ENCODE measurements around the gene TTC9B. TPM values are rescaled to one million over a fixed set of nuclear protein-coding genes. Genes with fewer than 3 reads are reported as not detected.

Gene TTC9B
- total RNA-seq, 2 experiments from 2014 or later, result not detected

DNA sequence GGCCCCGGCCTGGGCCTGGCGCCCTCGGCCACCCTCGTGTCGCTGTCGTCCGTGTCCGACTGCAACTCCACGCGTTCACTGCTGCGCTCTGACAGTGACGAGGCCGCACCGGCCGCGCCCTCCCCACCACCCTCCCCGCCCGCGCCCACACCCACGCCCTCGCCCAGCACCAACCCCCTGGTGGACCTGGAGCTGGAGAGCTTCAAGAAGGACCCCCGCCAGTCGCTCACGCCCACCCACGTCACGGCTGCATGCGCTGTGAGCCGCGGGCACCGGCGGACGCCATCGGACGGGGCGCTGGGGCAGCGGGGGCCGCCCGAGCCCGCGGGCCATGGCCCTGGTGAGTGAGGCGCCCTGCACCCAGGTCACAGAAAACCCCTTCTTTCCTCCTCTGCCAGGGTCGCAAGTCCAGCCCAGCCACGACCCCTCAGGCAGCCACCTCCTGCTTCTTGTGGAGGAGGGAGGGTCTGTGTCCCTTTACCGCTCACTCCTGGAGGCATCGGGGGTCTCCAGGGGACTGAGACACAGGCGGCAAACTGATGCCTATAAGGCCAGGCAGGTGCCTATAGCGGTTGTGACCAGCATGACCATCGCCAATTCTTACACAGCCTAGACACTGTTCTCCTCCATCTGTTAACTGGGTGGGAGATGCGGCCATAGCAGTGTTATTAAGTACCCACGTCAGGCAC, 4.2 kb downstream of the TTC9B start:
- Mint-ChIP-seq H3K4me1 (peaks cover 7% of the 10 kb centered on the region), H3K36me3 (ENCODE audit: low read depth) (no peaks in the 10 kb centered on the region), H3K27ac (no peak overlapping the region), H3K27me3 (peaks cover 22% of the 10 kb centered on the region), H3K9me3 (no peaks in the 10 kb centered on the region), H3K4me3 (no peak overlapping the region)
- ChIA-PET CTCF (no interaction called here), POLR2A (no interaction called here)
- no peak for DNase-seq

DNA sequence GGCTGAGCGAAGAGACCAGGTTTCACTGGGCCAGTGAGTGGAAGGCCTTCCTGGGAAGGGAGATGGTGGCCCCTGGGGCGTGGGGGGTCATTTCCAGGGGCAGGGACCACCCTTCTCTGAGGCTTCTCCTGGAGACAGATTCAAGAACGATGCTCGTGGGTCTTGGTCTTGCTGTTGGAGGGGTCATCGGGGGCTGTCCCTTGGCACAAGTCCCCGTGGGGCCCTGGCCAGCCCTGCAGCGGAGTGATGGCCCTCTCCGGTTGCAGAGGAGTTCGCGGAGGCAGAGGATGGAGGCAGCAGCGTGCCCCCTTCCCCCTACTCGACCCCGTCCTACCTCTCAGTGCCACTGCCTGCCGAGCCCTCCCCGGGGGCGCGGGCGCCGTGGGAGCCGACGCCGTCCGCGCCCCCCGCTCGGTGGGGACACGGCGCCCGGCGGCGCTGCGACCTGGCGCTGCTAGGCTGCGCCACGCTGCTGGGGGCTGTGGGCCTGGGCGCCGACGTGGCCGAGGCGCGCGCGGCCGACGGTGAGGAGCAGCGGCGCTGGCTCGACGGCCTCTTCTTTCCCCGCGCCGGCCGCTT, 4.8 kb downstream of the TTC9B start:
- Mint-ChIP-seq H3K27ac (no peak overlapping the region), H3K27me3 (peaks cover 16% of the 10 kb centered on the region), H3K36me3 (ENCODE audit: low read depth) (no peaks in the 10 kb centered on the region), H3K9me3 (no peaks in the 10 kb centered on the region), H3K4me1 (peaks cover 5% of the 10 kb centered on the region), H3K4me3 (no peak overlapping the region)
- POLR2A ChIA-PET, result no interaction called here
- CTCF ChIA-PET, result no interaction called here
- no peak for DNase-seq

- no peaks in the 10 kb centered on the region for H3K9me3 Mint-ChIP-seq
- H3K4me1 Mint-ChIP-seq, result no peaks in the 10 kb centered on the region
- no peak overlapping the region for H3K27ac Mint-ChIP-seq
- no peak overlapping the region for H3K4me3 Mint-ChIP-seq
- no peak for DNase-seq
- POLR2A ChIA-PET, result no interaction called here
- no peaks in the 10 kb centered on the region for H3K36me3 Mint-ChIP-seq (ENCODE audit: low read depth)
- peaks cover 1% of the 10 kb centered on the region for H3K27me3 Mint-ChIP-seq
- CTCF ChIA-PET, result interaction anchor here (0.6 kb wide), 2 partner anchors 21 to 98 kb away, joined by 3 to 6 read pairs; no protein-coding TSS in a partner anchor
Measured at GRCh38 chr19:40210889-40211288, 7.3 kb downstream of the TTC9B start.

GRCh38 chr19:40208602-40209001, 9.6 kb downstream of the TTC9B start:
- Mint-ChIP-seq H3K27ac (no peak overlapping the region), H3K4me3 (no peak overlapping the region), H3K9me3 (no peaks in the 10 kb centered on the region), H3K4me1 (no peaks in the 10 kb centered on the region), H3K27me3 (no peaks in the 10 kb centered on the region), H3K36me3 (ENCODE audit: low read depth) (no peaks in the 10 kb centered on the region)
- ChIA-PET CTCF (no interaction called here), POLR2A (no interaction called here)
- DNase-seq, result no peak

DNA sequence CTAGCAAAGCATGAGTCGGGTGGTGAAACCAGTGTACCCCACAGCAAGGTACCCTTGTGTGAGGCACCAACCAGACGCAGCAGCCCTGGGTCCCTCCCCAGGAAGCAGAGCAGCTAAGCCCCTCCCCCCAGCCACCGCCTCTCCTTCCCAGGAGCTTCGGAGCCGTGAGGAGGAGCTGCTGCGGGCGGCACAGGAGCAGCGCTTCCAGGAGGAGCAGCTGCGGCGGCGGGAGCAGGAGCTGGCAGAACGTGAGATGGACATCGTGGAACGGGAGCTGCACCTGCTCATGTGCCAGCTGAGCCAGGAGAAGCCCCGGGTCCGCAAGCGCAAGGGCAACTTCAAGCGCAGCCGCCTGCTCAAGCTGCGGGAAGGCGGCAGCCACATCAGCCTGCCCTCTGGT, 12.4 kb downstream of the TTC9B start:
- Mint-ChIP-seq H3K27me3 (no peaks in the 10 kb centered on the region), H3K9me3 (no peaks in the 10 kb centered on the region), H3K4me1 (no peaks in the 10 kb centered on the region), H3K36me3 (ENCODE audit: low read depth) (no peaks in the 10 kb centered on the region), H3K27ac (no peak overlapping the region), H3K4me3 (no peak overlapping the region)
- CTCF ChIA-PET, result interaction anchor here (0.8 to 1.4 kb wide), 2 partner anchors 12 to 16 kb away, joined by 3 to 5 read pairs; no protein-coding TSS in a partner anchor
- no peak for DNase-seq
- POLR2A ChIA-PET, result no interaction called here

DNA sequence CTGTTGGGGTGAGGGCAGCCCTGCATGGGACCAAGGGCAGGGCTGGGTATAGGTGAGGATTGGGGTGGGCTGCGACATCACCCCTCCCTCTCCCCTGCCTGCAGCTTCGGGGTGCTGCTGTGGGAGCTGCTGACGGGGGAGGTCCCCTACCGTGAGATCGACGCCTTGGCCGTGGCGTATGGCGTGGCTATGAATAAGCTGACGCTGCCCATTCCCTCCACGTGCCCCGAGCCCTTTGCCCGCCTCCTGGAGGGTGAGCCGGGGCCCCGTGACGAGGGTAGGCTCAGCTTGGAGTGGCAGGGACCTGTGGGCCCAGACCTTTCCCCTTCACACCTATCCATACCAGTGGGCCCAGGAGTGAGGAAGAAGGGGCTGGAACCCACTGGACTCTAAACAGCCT, 13.8 kb downstream of the TTC9B start:
- no peak overlapping the region for H3K27ac Mint-ChIP-seq
- no peaks in the 10 kb centered on the region for H3K36me3 Mint-ChIP-seq (ENCODE audit: low read depth)
- H3K9me3 Mint-ChIP-seq, result no peaks in the 10 kb centered on the region
- no peaks in the 10 kb centered on the region for H3K27me3 Mint-ChIP-seq
- no peaks in the 10 kb centered on the region for H3K4me1 Mint-ChIP-seq
- no peak overlapping the region for H3K4me3 Mint-ChIP-seq
- no peak for DNase-seq
- ChIA-PET POLR2A (no interaction called here), CTCF (no interaction called here)

DNA sequence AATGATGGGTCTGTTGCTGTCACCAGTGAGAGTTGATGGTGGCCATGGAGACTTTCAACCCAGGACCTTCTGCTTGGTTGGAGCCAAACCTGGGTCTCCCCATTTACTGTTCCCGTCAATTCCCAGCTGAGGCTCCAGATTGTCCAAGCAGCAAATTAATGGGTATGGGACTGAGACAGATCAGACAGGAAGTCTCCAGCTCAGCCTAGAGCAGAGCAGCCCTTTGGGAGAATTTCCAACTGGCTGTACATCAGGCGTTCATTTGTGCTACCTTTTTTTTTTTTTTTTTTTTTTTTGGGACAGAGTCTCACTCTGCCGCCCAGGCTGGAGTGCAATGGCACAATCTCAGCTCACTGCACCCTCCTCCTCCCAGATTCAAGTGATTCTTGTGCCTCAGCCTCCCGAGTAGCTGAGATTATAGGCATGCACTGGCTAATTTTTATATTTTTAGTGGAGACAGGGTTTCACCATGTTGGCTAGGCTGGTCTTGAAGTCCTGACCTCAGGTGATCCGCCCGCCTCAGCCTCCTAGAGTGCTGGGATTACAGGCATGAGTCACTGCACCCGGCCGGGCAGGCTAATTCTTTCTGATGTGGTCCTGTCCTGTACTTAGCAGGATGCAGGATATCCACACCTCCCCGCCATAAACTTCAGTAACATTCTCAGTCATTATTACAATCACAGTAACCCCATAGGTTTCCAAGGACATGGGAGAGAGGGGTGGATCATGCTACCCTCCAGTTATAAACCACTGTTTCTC, 17.7 kb downstream of the TTC9B start:
- ChIA-PET POLR2A (no interaction called here), CTCF (no interaction called here)
- no peaks in the 10 kb centered on the region for H3K4me1 Mint-ChIP-seq
- H3K27ac Mint-ChIP-seq, result no peak overlapping the region
- H3K36me3 Mint-ChIP-seq (ENCODE audit: low read depth), result no peaks in the 10 kb centered on the region
- no peak for DNase-seq
- H3K27me3 Mint-ChIP-seq, result no peaks in the 10 kb centered on the region
- no peak overlapping the region for H3K4me3 Mint-ChIP-seq
- H3K9me3 Mint-ChIP-seq, result no peaks in the 10 kb centered on the region

- H3K36me3 Mint-ChIP-seq (ENCODE audit: low read depth), result no peaks in the 10 kb centered on the region
- no peak for DNase-seq
- CTCF ChIA-PET, result no interaction called here
- peaks cover 10% of the 10 kb centered on the region for H3K4me1 Mint-ChIP-seq
- no peaks in the 10 kb centered on the region for H3K27me3 Mint-ChIP-seq
- no peak overlapping the region for H3K27ac Mint-ChIP-seq
- POLR2A ChIA-PET, result no interaction called here
- H3K4me3 Mint-ChIP-seq, result no peak overlapping the region
- H3K9me3 Mint-ChIP-seq, result no peaks in the 10 kb centered on the region
Measured at GRCh38 chr19:40198272-40198990, 19.8 kb downstream of the TTC9B start.

GRCh38 chr19:40193587-40193849, 24.7 kb downstream of the TTC9B start:
- POLR2A ChIA-PET, result no interaction called here
- Mint-ChIP-seq H3K4me3 (no peak overlapping the region), H3K4me1 (peaks cover 28% of the 10 kb centered on the region), H3K27ac (no peak overlapping the region), H3K36me3 (ENCODE audit: low read depth) (no peaks in the 10 kb centered on the region), H3K9me3 (no peaks in the 10 kb centered on the region), H3K27me3 (no peaks in the 10 kb centered on the region)
- CTCF ChIA-PET, result no interaction called here
- DNase-seq, result no peak

GRCh38 chr19:40192758-40193586, 25.2 kb downstream of the TTC9B start:
- ChIA-PET POLR2A (no interaction called here), CTCF (no interaction called here)
- H3K36me3 Mint-ChIP-seq (ENCODE audit: low read depth), result no peaks in the 10 kb centered on the region
- no peak for DNase-seq
- H3K27me3 Mint-ChIP-seq, result no peaks in the 10 kb centered on the region
- H3K4me3 Mint-ChIP-seq, result peak overlapping the region; percentile 58
- no peak overlapping the region for H3K27ac Mint-ChIP-seq
- peaks cover 29% of the 10 kb centered on the region for H3K4me1 Mint-ChIP-seq
- no peaks in the 10 kb centered on the region for H3K9me3 Mint-ChIP-seq

DNA sequence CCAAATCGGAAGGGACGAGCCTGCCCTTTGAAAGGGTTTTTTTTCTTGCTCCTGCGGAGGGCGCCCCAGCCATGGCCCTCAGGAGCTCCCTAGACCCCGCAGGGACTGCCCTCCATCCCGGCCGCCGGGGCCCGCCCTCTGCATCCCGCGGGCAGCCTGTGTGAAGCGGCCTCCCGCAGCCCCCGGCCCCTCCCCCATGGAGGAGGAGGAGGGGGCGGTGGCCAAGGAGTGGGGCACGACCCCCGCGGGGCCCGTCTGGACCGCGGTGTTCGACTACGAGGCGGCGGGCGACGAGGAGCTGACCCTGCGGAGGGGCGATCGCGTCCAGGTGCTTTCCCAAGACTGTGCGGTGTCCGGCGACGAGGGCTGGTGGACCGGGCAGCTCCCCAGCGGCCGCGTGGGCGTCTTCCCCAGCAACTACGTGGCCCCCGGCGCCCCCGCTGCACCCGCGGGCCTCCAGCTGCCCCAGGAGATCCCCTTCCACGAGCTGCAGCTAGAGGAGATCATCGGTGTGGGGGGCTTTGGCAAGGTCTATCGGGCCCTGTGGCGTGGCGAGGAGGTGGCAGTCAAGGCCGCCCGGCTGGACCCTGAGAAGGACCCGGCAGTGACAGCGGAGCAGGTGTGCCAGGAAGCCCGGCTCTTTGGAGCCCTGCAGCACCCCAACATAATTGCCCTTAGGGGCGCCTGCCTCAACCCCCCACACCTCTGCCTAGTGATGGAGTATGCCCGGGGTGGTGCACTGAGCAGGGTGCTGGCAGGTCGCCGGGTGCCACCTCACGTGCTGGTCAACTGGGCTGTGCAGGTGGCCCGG, 26.1 kb downstream of the TTC9B start:
- Mint-ChIP-seq H3K36me3 (ENCODE audit: low read depth) (no peaks in the 10 kb centered on the region), H3K9me3 (no peaks in the 10 kb centered on the region), H3K27ac (no peak overlapping the region), H3K4me3 (peak overlapping the region; percentile 58), H3K4me1 (peaks cover 29% of the 10 kb centered on the region), H3K27me3 (no peaks in the 10 kb centered on the region)
- DNase-seq, result peak; percentile 29
- POLR2A ChIA-PET, result no interaction called here
- CTCF ChIA-PET, result interaction anchor here (0.6 kb wide), 1 partner anchor 358 kb away, joined by 3 read pairs; no protein-coding TSS in a partner anchor

Measured in activated CD4-positive, alpha-beta T cell treated with anti-CD3 and anti-CD28 coated beads, Interleukin-2, amount 10 ng/mL, durations not matched to agents 7 days and 5 days (primary cell).